HepG2 (cell line): ENCODE results near the gene CRMP1. TPM values are rescaled to one million over a fixed set of nuclear protein-coding genes. Genes with fewer than 3 reads are reported as not detected.

Source experiments
- ATAC-seq: fragments of 200-7000 bp; cut with Tn5 transposase; 3 replicates; pipeline ENCODE4 v1.9.1; 2020; ENCODE audit warnings: mild to moderate bottlenecking, moderate library complexity
- BruUV-seq: library from RNA; stranded (reverse); fragments of 400-500 nt; replicated peaks from 2 replicates; lab custom pipeline; 2021; lab: Mats Ljungman, UMichigan
- CTCF ChIA-PET: fragments of 300-600 bp; formaldehyde crosslinking; extraction: SDS; loops from one replicate; lab custom pipeline; 2021; ENCODE audit warnings: low total read pairs, inconsistent platforms, low intra/inter-chr PET ratio; lab: Yijun Ruan, JAX
- POLR2A ChIA-PET: fragments of 350-600 bp; sonication (Branson Sonifier 250); formaldehyde crosslinking; loops from one replicate; lab custom pipeline; 2020; ENCODE audit warnings: antibody characterized with exemption, inconsistent platforms; lab: Yijun Ruan, JAX
- DNase-seq: peaks from one replicate; pipeline ENCODE4 v3.0.0-alpha.2; 2015; ENCODE audit warnings: low spot score
- FAIRE-seq: peaks from 3 replicates; lab custom pipeline; 2011; peaks lifted over from hg19 to GRCh38; lab: Jason Lieb, UNC
- H2AFZ ChIP-seq: one replicate; pipeline ENCODE4 v1.6.1; 2011; ENCODE audit warnings: low read length, inconsistent platforms
- H3K27ac ChIP-seq: fragments of 300-600 bp; 3 replicates; pipeline ENCODE4 v1.8.0; 2011; ENCODE audit warnings: mixed run types, mild to moderate bottlenecking, mixed read lengths, low read length, inconsistent platforms; ENCODE audit not compliant: insufficient read depth; ENCODE audit errors: extremely low read length
- H3K27me3 ChIP-seq, 2 experiments: fragments of 200-600 bp in 1 of 2; 2 replicates in 1 of 2; 3 replicates in 1 of 2; pipeline versions ENCODE4 v1.6.0 to v1.8.0; 2011; ENCODE audit warnings: low read length in 2 of 2, mild to moderate bottlenecking in 2 of 2, moderate library complexity in 2 of 2, inconsistent platforms in 1 of 2; ENCODE audit not compliant: insufficient read depth in 2 of 2, control insufficient read depth in 1 of 2
- H3K36me3 ChIP-seq, 2 experiments: fragments of 200-600 bp in 1 of 2; replicated peaks in 1 of 2; 2 replicates in 1 of 2; 3 replicates in 1 of 2; pipeline versions ENCODE4 v1.5.1 to v1.8.0; 2011; ENCODE audit warnings: low read length in 2 of 2, inconsistent platforms in 1 of 2; ENCODE audit not compliant: insufficient read depth in 2 of 2, control insufficient read depth in 1 of 2
- H3K4me1 ChIP-seq: 2 replicates; pipeline ENCODE4 v1.5.1; 2012; ENCODE audit warnings: low read length, inconsistent platforms; ENCODE audit not compliant: insufficient read depth
- H3K4me2 ChIP-seq: 2 replicates; pipeline ENCODE4 v1.6.0; 2011; ENCODE audit warnings: low read depth, low read length, inconsistent platforms
- H3K4me3 ChIP-seq, 3 experiments: fragments of 200-600 bp in 1 of 3; sonication (generic), shearing (Covaris generic) in 1 of 3; replicated peaks in 1 of 3; 2 replicates each; pipeline ENCODE4 v1.5.1; 2011 to 2016; ENCODE audit warnings: low read length in 3 of 3, inconsistent platforms in 2 of 3, low read depth in 2 of 3, mild to moderate bottlenecking in 2 of 3, control low read depth in 1 of 3, mixed read lengths in 1 of 3; ENCODE audit not compliant: insufficient read depth in 1 of 3
- H3K79me2 ChIP-seq: one replicate; pipeline ENCODE4 v1.6.1; 2011; ENCODE audit warnings: low read length, inconsistent platforms; ENCODE audit not compliant: insufficient read depth
- H3K9ac ChIP-seq: 2 replicates; pipeline ENCODE4 v1.6.0; 2011; ENCODE audit warnings: mild to moderate bottlenecking, low read depth, low read length, inconsistent platforms; ENCODE audit not compliant: insufficient read depth
- H3K9me3 ChIP-seq: 2 replicates; pipeline ENCODE4 v1.5.1; 2012; ENCODE audit warnings: mild to moderate bottlenecking, low read length
- H4K20me1 ChIP-seq: 2 replicates; pipeline ENCODE4 v1.6.0; 2011; ENCODE audit warnings: inconsistent platforms, mild to moderate bottlenecking, low read length, moderate library complexity; ENCODE audit not compliant: insufficient read depth
- CBFB ChIP-seq: sonication (generic); formaldehyde crosslinking; IDR thresholded peaks from 2 replicates; pipeline ENCODE4 v1.4.0; 2020; ENCODE audit warnings: missing genetic modification reagents
- GMEB2 ChIP-seq: IDR thresholded peaks from 2 replicates; pipeline ENCODE4 v1.6.1; 2016; ENCODE audit warnings: missing biosample characterization, missing genetic modification reagents, low read depth
- LCORL ChIP-seq, 2 experiments: fragments of 450-650 bp in 1 of 2; sonication (generic) in 1 of 2; formaldehyde crosslinking in 1 of 2; IDR thresholded peaks; 2 replicates each; pipeline versions ENCODE4 v1.5.0 to v1.6.1; 2017 to 2020; ENCODE audit warnings: antibody characterized with exemption in 1 of 2, missing genetic modification reagents in 1 of 2
- MIER3 ChIP-seq: IDR thresholded peaks from 2 replicates; pipeline ENCODE4 v1.6.1; 2016; ENCODE audit warnings: missing compliant biosample characterization, borderline replicate concordance
- TMF1 ChIP-seq: sonication (generic); formaldehyde crosslinking; IDR thresholded peaks from 2 replicates; pipeline ENCODE4 v1.8.1; 2022; ENCODE audit warnings: low read depth, missing genetic modification reagents
- TP53 ChIP-seq: sonication (generic); formaldehyde crosslinking; conservative IDR thresholded peaks from 2 replicates; pipeline ENCODE4 v1.4.0; 2020; ENCODE audit warnings: missing genetic modification reagents
- ZFP91 ChIP-seq: sonication (generic); formaldehyde crosslinking; IDR thresholded peaks from 2 replicates; pipeline ENCODE4 v1.9.0; 2022; ENCODE audit warnings: missing genetic modification reagents, mild to moderate bottlenecking, borderline replicate concordance
- ZNF496 ChIP-seq: sonication (generic); formaldehyde crosslinking; IDR thresholded peaks from 2 replicates; pipeline ENCODE4 v1.8.1; 2023; ENCODE audit warnings: mild to moderate bottlenecking, moderate library complexity, missing genetic modification reagents; ENCODE audit not compliant: insufficient replicate concordance
- ZNF543 ChIP-seq: sonication (generic); formaldehyde crosslinking; IDR thresholded peaks from 2 replicates; pipeline ENCODE4 v1.4.0; 2020; ENCODE audit warnings: mild to moderate bottlenecking, missing genetic modification reagents
- ZNF660 ChIP-seq: sonication (generic); formaldehyde crosslinking; IDR thresholded peaks from 2 replicates; pipeline ENCODE4 v1.5.1; 2020; ENCODE audit warnings: mild to moderate bottlenecking, low read depth, missing genetic modification reagents, borderline replicate concordance
- ZNF768 ChIP-seq: sonication (generic); formaldehyde crosslinking; IDR thresholded peaks from 2 replicates; pipeline ENCODE4 v1.4.0; 2020; ENCODE audit warnings: missing genetic modification reagents
- WGBS: methylation state at CpG from one replicate; pipeline ENCODE4 v1.1.6; 2017; ENCODE audit warnings: low lambda C conversion rate; 5-methylcytosine and 5-hydroxymethylcytosine counted together
- in situ Hi-C: cut with HindIII; loops from 2 replicates; pipeline ENCODE4 v1.10.0; 2017; ENCODE audit warnings: low pct_unique_long_range_greater_than_20kb; ENCODE audit not compliant: extremely low pct_ligation_motif_present
- intact Hi-C: fragments of 100-400 bp; cut with micrococcal nuclease; formaldehyde crosslinking; loops from one replicate; pipeline ENCODE4 v1.10.0; 2022; ENCODE audit not compliant: unreplicated experiment
- polyA plus RNA-seq, 8 experiments: library from polyadenylated mRNA; depleted of rRNA in 3 of 8; stranded (reverse) in 7 of 8; unstranded in 1 of 8; fragments of >200 nt; fragmentation: Illumina TruSeq in 4 of 8; extraction: Trizol in 4 of 8; gene quantifications; 2 replicates each; pipeline versions ENCODE4 v1.2.1 to v1.2.3, GENCODE V29; 2011 to 2016; ENCODE audit warnings: low read depth in 4 of 8, missing spikeins in 1 of 8, mixed read lengths in 1 of 8; ENCODE audit not compliant: insufficient read depth in 1 of 8
- total RNA-seq, 5 experiments: library from RNA; depleted of rRNA; stranded (reverse); fragments of >200 nt; fragmentation: Illumina TruSeq; extraction: Trizol; gene quantifications; 2 replicates each; pipeline ENCODE4 v1.2.3, GENCODE V29; 2016; ENCODE audit warnings: low read depth in 1 of 5

Gene CRMP1
- total and polyA plus RNA-seq, 2 of the 13 experiments (the other 11 are each of a cell fraction or from before 2014, with no cell fraction given): not detected

- no peak for ATAC-seq
- TF ChIP-seq TP53 (CRISPR knock-in tag) (no peak), MIER3 (CRISPR knock-in tag) (no peak), LCORL (IDR thresholded peaks at IDR 0.05) (no peak), LCORL (CRISPR knock-in tag; IDR thresholded peaks at IDR 0.05) (no peak), GMEB2 (CRISPR knock-in tag) (no peak)
- ChIA-PET CTCF (no interaction called here), POLR2A (no interaction called here)
- intact Hi-C loops (no loop called here), in situ Hi-C loops (loop anchor here (10.0 to 25.0 kb wide), 2 partner anchors 755 to 823 kb away; partner anchors contain the start of gene STK32B)
- Histone ChIP-seq H2AFZ (no peak overlapping the region), H3K27me3 (no peaks in the 10 kb centered on the region; a peak in 1 of 5 replicates), H3K4me2 (no peak overlapping the region), H3K79me2 (no peaks in the 10 kb centered on the region), H3K36me3 (peaks cover 6 to 46% of the 10 kb centered on the region in 2 experiments; a peak in 3 of 5 replicates), H3K4me1 (no peaks in the 10 kb centered on the region), H4K20me1 (peaks cover 3% of the 10 kb centered on the region; the same call in 1 of the 2 replicates), H3K9ac (no peak overlapping the region), H3K27ac (no peak overlapping the region), H3K4me3 (no peak overlapping the region), H3K9me3 (no peaks in the 10 kb centered on the region)
- DNase-seq: no peak
- FAIRE-seq: no peak
- BruUV-seq: no TSS peak
- WGBS: 89% methylated on average over 2 of the region's 3 CpGs
Observed at GRCh38 chr4:5810151-5810550, 82.7 kb downstream of the CRMP1 start.

GRCh38 chr4:5809216-5809776 lies 83.6 kb downstream of the CRMP1 start:
- peaks cover 6 to 40% of the 10 kb centered on the region in 2 experiments; a peak in 4 of 5 replicates for H3K36me3 ChIP-seq
- no peak for DNase-seq
- in situ Hi-C loops (loop anchor here (25.0 kb wide), 1 partner anchor 822 kb away; no protein-coding TSS in a partner anchor), intact Hi-C loops (no loop called here)
- H3K27ac ChIP-seq: no peak overlapping the region
- no peak for ATAC-seq
- 98% methylated on average over 11 of the region's 12 CpGs for WGBS
- no peak for FAIRE-seq
- H3K4me3 ChIP-seq: no peak overlapping the region
- TF ChIP-seq CBFB (CRISPR knock-in tag) (no peak), ZNF660 (CRISPR knock-in tag) (no peak), ZFP91 (CRISPR knock-in tag) (no peak), ZNF543 (CRISPR knock-in tag) (no peak), TMF1 (CRISPR knock-in tag) (no peak), ZNF768 (peak; percentile 32; the same call in 1 of the 2 replicates), ZNF496 (CRISPR knock-in tag) (no peak)
- TF ChIP-seq, all 625 proteins: peak for 1
- Histone ChIP-seq H3K79me2 (no peaks in the 10 kb centered on the region), H4K20me1 (peaks cover 2% of the 10 kb centered on the region; the same call in 1 of the 2 replicates), H3K27me3 (no peaks in the 10 kb centered on the region; a peak in 1 of 5 replicates), H3K9ac (no peak overlapping the region), H2AFZ (no peak overlapping the region), H3K4me2 (no peak overlapping the region), H3K4me1 (no peaks in the 10 kb centered on the region), H3K9me3 (no peaks in the 10 kb centered on the region)
- ChIA-PET POLR2A (no interaction called here), CTCF (no interaction called here)
- no TSS peak for BruUV-seq
